Lung microvascular endothelial cell (primary cell): Measurements from ENCODE around the gene IDH1. TPM values are rescaled to one million over a fixed set of nuclear protein-coding genes. Genes with fewer than 3 reads are reported as not detected.
"Not testable (repeated sequence)": the region's sequence is repeated elsewhere in the genome, so short reads cannot be mapped to it uniquely, and the experiment has no call there.

Experiments used
- DNase-seq, 2 donors: peaks; one replicate each; pipeline versions ENCODE4 v3.0.0 to v3.0.0-alpha.2; 2010; ENCODE audit warnings: low read depth in 2 of 2
- total RNA-seq: library from RNA; depleted of rRNA; stranded (reverse); fragments of >200 nt; gene quantifications from 2 replicates; pipeline ENCODE4 v1.2.1, GENCODE V29; 2014

IDH1 gene
- total RNA-seq, result 69.2 and 86.3 TPM in 2 replicates

DNA sequence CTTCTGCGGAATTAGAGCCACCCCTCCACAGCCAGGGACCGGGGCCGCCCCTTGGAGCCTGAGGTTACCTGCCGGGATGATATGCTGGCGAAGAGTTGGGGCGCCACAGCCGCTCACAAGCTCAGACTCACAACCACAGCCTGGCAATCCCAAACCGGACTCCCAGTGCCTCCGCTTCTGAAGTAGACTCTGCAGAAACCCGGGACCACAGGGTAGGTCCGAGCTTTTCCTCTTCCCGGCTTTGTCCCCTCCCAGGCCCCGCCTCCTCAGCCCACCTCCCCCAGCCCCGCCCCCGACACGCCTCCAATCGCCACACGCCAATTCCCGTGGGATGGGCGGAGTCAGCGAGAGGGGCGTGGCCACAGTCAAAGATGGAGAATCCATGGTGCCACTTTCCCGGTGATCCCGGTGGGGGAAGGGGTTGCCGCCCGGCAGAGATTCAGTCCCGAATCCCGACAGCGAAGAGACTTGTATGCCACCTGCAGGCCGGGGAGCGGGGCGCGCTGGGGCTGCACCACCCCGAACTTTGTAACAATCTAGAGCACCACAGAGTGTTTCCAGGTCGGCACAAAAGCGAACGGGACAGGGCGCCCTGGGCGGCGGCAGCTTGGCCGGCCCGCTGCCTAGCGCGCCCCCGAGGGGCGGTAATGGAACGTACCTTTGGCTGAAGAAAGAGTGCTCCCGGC lies at the start of gene IDH1:
Gene IDH1 (minus strand): TSS at position 201 of the 686 bp plus-strand sequence. CDS start 3,520 bp downstream, outside the sequence.
- peak; percentile 93 to 96 for DNase-seq

DNA sequence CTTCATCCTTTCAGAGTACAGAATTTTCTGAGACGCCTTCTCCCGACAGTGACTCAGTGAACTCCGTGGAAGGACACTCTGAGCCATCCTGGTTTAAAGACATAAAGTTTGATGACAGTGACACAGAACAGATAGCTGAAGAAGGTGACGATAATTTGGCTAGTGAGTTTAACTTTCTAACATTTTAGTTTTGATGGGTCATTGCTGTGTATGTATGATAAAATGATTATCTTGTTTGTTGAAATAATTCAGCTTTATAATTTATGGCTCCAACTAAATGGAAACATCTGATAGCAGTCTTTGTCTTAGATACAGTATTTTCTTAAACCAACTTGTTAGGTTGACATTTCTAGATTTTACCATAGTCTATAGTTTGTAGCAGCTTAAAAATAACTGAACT lies 49.3 kb upstream of the IDH1 start:
- DNase-seq, result no peak

DNA sequence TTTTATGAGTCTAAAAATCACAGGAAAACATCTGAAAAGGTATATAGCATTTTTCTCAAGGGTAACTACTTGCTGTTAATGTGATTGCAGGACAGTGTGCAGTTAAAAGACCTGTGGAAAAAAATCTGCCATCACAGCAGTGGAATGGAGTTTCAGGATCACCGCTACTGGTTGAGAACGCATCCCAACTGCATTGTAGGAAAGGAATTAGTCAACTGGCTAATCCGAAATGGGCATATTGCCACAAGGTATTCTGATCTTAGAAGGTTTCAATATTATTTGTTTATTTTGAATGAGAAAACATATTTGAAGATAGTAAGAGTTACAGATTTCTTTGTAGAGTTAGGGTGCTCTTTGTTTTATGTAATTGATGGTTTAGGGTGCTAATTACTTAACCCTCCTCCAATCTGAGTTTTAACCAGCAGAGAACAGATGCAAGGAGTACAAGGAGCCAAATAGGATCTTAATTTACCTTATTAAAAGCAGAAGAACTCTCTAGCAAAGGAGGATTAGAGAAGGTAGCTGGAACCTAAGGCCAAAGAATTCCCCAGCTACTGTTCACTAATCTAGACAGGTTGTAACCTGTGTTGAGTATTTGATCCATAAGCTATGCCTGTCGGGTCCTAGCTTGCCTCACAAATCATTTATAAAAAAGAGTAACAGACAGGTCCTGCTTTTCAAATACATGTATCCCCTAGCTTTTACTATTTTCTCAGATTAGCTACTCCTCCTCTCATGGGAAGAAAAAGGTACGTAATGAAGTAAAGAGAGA lies 46.2 kb upstream of the IDH1 start:
- DNase-seq, result no peak

DNA sequence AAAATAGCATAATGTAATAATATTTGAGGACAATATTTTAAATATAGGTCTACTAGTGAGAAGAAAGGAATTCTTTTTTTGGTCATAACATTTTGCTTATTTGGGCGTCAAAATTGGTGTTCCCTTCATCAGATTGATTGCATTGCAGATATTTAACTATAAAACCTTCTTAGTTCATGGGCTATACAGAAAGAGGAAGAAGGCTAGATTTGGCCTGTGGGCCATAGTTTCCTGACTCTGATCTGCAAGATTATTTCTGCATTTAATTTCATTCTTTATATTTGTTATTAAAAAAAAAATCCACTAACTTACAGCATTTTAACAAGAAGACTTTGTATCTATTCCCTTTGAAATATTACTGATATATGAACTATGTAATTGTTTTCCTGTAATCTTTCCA lies 43.1 kb upstream of the IDH1 start:
- no peak for DNase-seq

DNA sequence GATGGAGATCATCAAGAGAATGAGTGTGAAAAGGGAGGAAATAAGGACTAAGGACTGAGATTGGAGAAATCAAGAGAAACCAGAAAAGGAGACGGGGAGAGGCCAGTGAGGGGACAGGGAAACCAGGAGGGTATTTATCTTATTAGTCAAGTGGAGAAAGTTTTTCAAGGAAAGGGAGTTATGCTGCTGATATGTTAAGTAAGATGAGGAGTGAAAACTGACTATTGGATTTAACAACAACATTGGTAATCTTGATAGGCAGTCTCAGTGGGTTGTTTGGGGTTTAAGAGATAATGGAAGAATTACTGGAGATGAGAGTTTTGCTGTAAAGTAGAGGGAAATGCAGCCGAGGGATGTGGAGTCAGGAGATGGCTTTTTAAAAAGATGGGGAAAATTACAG lies 41.7 kb upstream of the IDH1 start:
- DNase-seq, result no peak

DNA sequence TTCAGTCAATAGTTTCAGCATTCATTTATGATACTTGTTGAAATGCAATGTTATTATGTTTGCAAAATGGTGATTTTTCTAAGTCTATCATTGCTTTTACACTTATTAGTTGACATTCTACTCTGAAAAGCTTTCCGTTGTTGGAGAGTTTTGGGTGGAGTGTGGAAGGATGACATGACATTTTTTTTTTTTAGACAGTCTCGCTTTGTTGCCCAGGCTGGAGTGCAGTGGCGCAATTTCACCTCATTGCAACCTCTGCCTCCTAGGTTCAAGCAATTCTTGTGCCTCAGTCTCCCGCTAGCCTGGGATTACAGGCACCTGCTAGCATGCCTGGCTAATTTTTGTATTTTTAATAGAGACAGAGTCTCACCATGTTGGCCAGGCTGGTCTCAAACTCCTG lies 41.0 kb upstream of the IDH1 start:
- DNase-seq, result no peak

DNA sequence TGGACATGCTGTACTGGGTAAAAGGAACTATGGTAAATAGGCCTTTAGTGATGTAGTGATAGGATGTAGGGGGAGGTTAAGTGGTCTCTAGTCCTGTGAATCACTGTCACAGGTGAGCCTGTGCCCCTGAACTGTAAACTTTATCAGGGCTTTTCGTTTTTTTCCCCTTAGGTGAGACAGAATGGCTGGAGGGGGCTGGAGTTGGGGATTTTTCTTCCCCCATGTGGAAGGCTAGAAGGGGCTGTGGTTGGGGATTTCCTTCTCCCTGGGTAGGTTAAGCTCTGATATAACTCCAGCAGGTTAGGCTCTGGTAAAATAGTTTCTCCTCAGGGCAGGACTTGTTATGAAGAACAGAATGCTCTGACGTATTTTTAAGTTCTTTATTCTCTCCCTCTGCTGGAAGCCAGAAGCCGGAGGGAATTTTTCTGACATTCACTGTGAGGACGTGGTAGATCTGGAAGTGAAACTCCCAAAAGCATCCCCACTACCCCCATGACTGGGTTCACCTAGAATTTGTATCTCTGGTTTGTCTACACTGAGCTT lies 39.7 kb upstream of the IDH1 start:
- DNase-seq, result no peak

DNA sequence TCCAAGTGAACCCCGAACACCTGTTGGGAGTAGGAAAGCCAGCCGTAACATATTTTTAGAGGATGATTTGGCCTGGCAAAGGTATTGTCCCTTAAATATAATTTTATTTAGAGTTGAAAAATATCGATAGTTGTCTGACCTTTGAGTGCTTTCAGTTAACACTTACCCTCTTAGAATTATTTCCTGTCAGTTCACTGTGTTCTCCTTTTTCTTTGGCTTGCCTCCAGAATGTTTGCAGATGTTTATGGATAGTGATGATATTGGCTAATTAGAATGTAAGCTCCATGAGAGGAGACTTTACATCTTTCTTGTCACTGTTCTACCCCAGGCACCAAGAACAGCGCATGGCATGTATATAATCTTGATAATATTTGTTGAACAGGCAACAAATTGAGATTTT lies 31.0 kb upstream of the IDH1 start:
- DNase-seq, result no peak

DNA sequence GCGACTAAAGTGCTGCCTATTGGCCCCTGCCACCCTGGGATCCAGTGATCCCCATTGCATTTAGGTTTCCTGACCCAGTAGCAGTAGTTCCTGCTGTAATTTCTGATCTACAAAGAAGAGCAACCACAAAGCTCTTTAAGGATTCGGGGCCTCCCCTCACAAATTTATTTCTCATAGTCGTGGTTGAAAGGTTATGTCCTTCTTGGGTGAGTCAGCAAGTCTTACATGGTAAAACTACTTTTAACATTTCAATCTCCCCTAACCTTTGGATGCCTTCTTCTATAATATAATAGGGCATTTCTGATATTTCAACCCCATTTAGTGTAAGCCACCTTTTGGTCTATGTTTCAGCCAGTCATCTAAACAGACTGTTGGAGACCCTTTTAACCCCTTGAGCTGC lies 26.1 kb upstream of the IDH1 start:
- no peak for DNase-seq

DNA sequence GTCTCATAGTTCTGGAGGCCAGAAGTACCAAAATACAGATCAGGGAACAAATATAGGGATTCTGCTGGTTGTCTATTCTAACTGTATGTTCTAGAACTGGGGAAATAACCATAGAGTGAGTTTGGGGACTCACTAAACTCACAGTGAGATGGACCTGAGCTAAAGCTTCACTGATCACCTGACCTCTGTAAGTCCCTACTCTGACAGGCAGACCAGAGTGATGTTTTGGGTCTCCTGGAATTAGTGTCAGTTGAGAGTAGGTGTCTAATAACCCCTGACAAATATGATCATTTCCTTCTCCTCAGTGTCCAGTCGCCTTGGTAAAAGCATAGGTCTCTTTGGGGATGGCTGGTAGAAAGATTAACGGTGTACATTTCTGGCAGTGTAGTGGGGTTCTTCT lies 25.4 kb upstream of the IDH1 start:
- no peak for DNase-seq

DNA sequence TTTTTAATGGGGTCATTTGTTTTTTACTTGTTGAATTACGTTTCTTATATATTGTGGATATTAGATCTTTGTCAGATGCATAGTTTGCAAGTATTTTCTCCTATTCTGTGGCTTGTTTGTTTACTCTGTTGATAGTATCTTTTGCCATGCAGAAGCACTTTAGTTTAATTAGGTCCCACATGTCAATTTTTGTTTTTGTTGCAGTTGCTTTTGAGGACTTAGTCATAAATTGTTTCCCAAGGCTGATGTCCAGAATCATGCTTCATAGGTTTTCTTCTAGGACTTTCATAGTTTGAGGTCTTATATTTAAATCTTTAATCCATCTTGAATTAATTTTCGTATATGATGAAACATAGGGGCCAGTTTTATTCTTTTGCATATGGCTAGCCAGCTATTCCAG lies 24.4 kb upstream of the IDH1 start:
- no peak for DNase-seq

DNA sequence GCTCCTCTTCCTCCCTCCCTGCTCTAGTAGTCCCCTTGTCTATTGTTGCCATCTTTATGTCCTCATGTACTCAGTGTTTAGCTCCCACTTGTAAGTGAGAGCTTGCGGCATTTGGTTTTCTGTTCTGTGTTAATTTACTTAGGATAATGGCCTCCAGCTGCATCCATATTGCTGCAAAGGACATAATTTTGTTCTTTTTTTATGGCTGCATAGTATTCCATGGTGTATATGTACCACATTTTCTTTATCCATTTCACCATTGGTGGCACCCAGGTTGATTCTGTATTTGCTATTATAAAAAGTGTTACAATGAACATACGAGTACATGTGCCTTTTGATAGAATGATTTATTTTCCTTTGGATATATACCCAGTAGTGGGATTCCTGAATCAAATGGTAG lies 23.7 kb upstream of the IDH1 start:
- no peak for DNase-seq

DNA sequence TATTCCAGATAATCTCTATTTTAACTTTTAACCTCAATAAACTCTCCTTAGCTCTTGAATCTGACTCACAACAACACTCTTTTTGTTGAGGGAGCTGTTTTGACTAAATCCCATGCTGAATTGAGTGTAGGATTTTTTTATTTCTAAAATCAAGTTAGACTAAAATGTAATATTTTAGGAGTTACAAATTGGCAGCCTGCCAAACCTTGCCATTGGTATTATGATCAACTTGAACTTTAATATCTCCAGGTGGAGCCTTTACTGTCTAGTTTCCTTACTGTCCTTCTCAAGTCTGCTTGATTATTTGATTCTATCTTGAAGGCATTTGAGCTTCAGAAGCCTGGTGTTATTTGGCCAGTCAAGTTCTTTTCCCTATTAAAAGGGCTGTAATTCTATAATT lies 19.9 kb upstream of the IDH1 start:
- DNase-seq, result no peak

DNA sequence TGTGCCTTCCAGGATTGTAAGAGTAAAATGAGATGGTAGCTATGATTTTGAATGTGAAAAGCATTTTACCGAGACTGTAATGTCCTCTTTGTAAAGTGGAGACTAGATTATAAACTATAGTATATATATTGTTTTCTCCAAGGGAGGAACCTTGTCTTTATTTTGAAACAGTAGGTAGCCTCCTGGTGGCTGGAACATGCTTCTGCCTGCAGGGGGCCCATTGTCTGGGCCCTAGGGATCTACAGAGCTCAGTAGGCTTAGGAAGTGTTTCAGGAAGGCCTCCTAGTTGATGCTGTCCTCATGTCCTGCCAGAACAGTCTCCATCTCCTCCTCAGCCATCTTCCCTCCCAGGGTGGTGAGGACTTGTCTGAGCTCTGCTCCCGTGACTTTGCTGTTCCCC lies 14.2 kb upstream of the IDH1 start:
- DNase-seq, result no peak

DNA sequence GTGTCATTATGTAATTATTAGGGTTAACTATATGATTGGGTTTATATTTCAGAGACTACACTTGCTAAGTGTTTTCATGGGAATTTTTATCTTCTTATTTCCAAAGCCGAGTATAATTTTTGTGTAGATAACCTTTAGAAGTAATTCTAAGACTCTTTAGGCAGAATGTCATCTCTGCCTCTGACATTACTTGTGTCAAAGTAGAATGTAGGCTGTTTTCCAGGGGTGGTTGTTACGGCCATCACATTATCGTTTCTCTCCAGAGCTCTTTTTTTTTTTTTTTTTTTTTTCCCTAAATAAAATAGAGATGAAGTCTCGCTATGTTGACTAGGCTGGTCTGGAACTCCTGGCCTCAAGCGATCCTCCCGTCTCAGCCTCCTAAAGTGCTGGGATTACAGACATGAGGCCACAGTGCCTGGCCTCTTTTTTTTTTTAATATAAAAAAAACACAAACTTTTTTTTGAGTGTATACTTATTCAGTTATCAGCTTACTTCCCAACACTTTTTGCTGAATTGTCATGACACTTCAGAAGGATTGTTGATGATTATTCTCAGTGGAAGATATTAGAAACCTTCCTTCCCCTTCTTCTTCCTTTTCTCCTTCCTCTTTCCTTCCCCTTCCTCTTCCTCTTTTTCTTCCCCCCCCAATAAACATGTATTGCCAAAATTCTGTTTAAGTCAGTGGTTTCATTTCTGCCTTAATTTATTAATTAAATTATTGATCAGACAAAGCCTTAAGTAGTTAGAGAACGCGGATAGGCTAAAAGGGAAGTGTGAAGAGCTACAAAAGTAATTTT lies 13.5 kb upstream of the IDH1 start:
- DNase-seq, result no peak

DNA sequence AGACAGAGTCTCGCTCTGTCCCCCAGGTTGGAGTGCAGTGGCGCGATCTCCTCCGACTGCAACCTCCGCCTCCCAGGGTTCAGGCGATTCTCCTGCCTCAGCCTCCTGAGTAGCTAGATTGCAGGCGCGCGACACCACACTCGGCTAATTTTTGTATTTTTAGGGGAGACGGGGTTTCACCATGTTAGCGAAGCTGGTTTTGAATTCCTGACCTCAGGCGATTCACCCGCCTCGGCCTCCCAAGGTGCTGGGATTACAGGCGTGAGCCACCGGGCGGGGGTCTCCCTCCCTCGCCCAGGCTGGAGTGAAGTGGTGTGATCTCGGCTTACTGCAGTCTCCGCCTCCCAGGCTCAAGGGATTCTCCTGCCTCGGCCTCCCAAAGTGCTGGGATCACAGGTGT lies 12.7 kb upstream of the IDH1 start:
- DNase-seq, result not testable (repeated sequence)

DNA sequence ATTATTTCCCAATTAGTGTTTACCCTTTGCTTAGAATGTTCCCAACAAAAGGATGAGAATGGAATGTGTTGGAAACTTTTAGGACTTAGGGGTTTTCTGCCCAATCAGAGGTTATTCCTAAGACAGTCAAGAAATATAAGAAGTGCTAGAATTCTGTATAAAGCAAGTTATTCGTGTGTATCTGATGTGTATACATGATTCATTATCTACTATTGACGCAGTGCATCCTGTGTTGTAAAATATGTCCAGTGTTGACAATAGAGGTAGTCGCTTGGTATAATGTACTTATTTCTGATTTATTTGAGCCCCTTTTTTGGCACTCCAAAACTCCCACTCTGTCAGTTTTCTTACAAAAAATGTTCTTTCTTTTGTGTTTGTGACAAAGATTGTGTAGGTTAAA lies 12.1 kb upstream of the IDH1 start:
- DNase-seq, result peak; percentile 29 to 55

DNA sequence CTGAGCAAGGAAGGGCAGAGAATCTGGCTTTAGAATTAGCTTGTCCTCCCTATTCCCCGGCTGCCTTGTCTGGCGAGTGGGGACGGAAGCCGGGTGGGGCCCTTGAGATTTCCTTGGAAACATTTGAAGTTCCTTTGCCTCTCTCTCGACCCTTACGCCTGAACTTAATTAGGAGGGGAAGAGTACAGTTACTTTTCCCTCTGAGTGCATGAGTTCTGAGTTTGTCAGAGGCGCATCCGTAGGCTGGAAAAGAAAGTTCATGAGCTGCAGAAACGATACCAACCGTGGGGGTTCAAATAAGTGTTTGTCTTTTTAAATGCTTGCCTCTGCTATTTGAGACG lies 11.7 kb upstream of the IDH1 start:
- peak; percentile 26 to 29 for DNase-seq

DNA sequence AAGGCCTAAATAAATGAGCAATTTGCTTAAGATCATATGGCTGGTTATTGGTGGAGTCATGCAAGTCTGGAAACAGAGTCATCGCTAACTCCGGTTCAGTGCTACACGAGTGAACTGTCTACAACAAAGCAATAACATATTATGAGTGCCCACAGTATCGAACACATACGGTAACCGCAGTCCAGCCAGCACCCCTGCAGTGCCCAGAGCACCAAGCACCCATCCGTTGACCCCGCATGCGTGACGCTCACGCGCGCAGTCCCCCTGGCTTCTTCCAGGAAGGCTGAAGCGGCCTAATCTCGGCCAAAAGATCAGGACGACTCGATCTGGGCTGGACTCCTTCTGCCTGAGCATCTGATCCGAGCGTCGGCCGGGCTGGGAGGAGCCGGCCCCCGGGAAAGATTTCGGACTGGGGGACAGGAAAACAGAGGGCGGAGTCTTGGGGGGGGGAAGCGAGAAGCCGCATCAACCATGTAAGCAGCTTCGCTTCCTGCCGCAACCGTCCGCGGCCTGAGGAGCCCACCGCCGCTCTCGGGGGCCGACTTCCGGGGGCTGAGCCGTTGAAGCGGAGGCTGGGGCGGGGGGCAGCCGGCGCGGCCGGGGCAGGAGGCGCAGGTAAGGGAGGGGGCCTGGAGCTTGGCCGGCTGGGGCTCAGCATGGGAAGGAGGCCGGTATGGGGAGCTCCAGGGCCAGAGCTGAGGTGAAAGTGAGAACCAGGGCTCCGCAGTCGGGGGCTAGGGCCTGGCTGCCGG lies 11.1 kb upstream of the IDH1 start, which contains the start of gene PIKFYVE:
Gene PIKFYVE (plus strand): TSS at position 455 of the 752 bp plus-strand sequence. CDS start 5,265 bp downstream, outside the sequence.
- DNase-seq, result peak; percentile 93 to 96

DNA sequence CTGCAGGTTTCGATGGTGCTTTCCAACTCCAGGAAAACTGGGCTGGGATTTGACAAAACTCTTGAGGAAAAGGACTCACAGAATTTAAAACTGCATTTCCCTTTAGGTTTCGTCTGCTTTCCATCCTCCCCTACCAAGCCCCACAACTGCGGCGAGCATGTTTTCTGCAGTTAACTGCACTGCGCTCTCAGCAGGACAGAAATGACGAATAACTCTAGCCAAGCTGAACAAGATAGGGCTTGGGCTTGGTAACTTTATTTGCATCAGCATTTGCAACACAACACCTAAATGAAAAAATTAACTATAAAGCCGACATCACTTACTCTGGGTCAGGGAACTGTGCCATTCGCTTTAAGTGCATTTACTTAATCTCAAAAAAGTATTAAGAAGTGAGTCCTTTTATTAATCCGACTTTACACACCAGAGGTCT lies 10.5 kb upstream of the IDH1 start:
- peak; percentile 47 to 63 for DNase-seq
